Activated naive CD4-positive, alpha-beta T cell treated with anti-CD3 and anti-CD28 coated beads, Interleukin-2, amount 50 U/mL, for 72 hours (primary cell): Measurements from ENCODE around the gene FAM227B. TPM values are rescaled to one million over a fixed set of nuclear protein-coding genes. Genes with fewer than 3 reads are reported as not detected.
"Not testable (repeated sequence)": the region's sequence is repeated elsewhere in the genome, so short reads cannot be mapped to it uniquely, and the experiment has no call there.

ENCODE experiments used
- ATAC-seq, 2 donors: fragments of 150-1000 bp; cut with Tn5 transposase; 2 replicates each; pipeline ENCODE4 v1.10.0; 2021; ENCODE audit warnings: mild to moderate bottlenecking in 2 of 2, moderate library complexity in 2 of 2
- DNase-seq, 2 donors: peaks; one replicate each; pipeline ENCODE4 v3.0.0; 2021 to 2022; ENCODE audit warnings: low spot score in 2 of 2
- H3K27ac Mint-ChIP-seq, 2 donors: one replicate each; pipeline ENCODE4 v1.8.0; 2022; ENCODE audit warnings: mild to moderate bottlenecking in 2 of 2, mixed read lengths in 2 of 2
- H3K36me3 Mint-ChIP-seq, 2 donors: one replicate each; pipeline ENCODE4 v1.8.0; 2022; ENCODE audit warnings: mixed read lengths in 2 of 2
- H3K9me3 Mint-ChIP-seq, 2 donors: one replicate each; pipeline ENCODE4 v1.8.0; 2022; ENCODE audit warnings: mixed read lengths in 2 of 2
- total RNA-seq, 2 donors: library from RNA; stranded (reverse); gene quantifications; one replicate each; pipeline ENCODE4 v1.2.3, GENCODE V29; 2022

Gene FAM227B
- total RNA-seq, 2 donors from 2014 or later: 3.0 to 3.6 TPM

DNA sequence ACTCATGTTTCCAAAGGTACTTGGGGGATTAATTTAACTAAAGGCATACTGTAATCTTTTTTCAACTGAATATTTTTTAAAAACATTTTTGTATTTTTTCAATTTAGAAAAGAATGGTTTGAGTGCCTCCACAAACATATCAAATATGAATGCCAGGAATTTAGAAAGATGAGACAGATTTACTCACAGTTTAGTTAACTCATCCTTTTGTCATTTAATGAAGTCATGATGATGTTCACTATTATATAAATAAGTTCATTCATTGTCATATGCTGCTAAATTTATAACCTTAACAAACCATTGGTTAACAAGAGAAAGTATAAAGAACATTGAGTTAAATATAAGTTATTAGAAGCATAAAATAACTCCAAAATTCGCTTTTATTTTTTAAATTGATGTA lies 147.6 kb downstream of the FAM227B start:
- Mint-ChIP-seq H3K27ac (no peak overlapping the region), H3K36me3 (no peaks in the 10 kb centered on the region), H3K9me3 (no peaks in the 10 kb centered on the region)
- DNase-seq (no peak), ATAC-seq (no peak)

DNA sequence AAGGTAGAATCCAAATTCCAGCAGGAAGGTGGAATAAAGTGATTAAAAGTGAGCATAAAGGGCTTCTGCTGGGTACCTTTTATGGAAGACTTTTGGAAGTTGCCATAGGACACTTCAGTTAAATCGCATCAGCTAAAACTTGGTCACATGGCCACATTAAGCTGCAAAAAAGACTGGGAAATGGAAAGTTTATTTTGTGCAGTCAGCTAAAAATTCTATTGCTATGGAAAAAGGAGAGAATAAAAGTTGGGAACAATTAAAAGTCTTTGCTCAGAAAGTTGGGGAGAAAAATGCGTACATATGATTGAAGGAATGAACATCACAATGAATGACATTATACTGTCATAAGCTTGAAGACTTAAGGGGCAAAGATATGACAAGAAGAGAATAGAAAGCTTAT lies 148.3 kb downstream of the FAM227B start:
- no peak for ATAC-seq
- Mint-ChIP-seq H3K27ac (no peak overlapping the region), H3K9me3 (no peaks in the 10 kb centered on the region), H3K36me3 (no peaks in the 10 kb centered on the region)
- no peak for DNase-seq

DNA sequence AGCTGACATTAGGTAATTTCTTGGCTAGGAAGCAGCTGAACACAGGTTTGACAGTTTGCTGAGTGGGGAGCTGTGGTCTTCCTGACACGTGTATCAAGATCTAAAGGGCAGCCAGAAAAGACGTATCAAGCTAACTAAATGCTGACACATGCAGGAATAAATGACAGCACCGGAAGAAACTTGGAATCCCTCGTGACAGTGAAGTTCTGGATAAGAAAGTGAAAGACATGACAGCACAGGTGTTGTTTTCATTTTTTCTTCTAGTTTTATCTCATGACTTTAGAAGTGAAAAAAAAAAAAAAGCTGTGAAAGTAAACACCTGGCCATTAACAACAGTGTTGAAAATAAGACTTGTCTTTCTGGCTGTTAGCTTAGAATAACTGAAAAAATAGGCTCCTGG lies 148.9 kb downstream of the FAM227B start:
- Mint-ChIP-seq H3K36me3 (no peaks in the 10 kb centered on the region), H3K27ac (no peak overlapping the region), H3K9me3 (no peaks in the 10 kb centered on the region)
- ATAC-seq (peak; percentile 47 to 90), DNase-seq (no peak)

DNA sequence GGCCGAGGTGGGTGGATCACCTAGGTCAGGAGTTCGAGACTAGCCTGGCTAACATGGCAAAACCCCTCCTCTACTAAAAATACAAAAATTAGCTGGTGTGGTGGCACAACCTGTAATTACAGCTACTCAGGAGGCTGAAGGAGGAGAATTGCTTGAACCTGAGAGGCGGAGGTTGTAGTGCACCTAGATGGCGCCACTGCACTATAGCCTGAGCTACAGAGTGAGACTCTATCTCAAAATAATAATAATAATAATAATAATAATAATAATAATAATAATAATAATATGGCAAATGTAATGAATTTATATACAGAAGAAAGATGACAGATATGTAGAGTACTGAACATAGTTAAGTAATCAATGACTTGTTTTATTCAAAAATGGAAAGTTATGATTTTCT lies 149.4 kb downstream of the FAM227B start:
- H3K9me3 Mint-ChIP-seq, H3K36me3 Mint-ChIP-seq, H3K27ac Mint-ChIP-seq: not testable (repeated sequence)
- DNase-seq: peak in 1 of 2 donors; percentile 31
- ATAC-seq: peak in 1 of 2 donors; percentile 57

DNA sequence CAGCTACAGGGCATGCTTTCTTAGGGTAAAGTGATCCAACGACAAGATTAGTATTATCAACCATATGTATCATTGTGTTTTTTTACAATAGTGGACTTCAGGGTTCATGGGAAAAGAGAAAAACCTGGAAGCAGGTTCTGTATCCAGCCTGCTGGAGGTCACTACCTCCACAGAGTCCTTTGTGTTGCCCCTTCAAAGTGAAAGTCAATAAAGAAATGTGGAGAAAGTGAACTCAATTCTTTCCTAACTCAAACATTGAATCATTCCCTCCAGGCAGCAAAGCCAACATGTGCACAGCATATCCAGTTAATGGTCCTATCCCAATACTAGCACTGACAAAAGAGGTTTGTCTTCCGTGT lies 152.2 kb downstream of the FAM227B start:
- Mint-ChIP-seq H3K9me3 (no peaks in the 10 kb centered on the region), H3K27ac (no peak overlapping the region), H3K36me3 (no peaks in the 10 kb centered on the region)
- DNase-seq (no peak), ATAC-seq (no peak)

DNA sequence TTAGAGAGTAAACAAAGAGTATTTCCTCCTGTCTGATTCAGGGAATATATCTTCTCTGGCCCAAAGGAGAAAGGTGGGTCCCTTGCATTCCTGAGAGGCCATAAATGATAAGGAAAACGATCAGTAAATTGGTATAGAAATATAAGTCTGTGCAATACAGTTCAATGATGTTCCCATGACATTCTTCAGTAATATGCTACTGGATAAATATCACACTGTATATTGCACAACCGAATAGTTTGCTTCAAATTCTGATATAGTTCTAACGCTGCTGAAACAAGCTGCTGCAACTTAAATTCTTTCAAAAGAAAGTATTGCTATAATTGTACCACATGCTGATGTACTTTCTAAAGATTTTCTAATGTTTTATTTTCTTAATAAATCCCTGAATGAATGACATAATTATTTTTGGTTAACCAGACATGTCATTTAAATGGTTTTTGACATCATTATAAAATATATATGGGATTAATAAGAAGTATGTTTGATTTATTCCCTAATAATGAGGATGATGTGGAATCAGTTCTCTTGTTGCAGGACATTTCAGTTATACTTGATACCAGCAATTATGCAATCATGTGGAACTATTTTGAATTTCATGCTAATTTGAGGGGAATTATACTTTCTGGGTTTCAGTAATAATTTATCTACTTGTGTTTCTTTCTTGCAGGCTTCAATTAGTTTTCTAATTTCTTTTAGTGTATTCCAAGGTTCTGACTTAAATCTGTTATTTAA lies 152.7 kb downstream of the FAM227B start:
- Mint-ChIP-seq H3K9me3 (no peaks in the 10 kb centered on the region), H3K27ac (no peak overlapping the region), H3K36me3 (no peaks in the 10 kb centered on the region)
- ATAC-seq: no peak
- no peak for DNase-seq

DNA sequence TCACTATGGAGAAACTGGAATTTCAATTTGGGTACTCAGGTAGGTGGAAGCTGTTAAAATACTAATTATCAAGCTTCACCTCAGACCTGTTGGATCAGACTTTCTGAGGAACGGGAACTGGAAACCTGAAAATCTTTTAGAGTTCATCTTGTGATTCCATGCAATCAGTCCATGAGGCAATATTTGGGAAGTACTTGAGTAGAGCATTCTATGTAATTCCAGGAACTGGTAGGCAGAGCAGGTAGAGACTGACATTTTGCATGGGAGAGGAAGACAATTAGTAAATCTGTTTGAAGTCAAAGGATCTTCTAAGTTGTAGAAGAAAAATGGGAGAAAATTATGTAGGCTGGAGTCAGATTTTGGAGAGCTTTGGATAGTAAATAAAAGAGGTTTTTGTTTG lies 154.5 kb downstream of the FAM227B start:
- DNase-seq (no peak), ATAC-seq (no peak)
- H3K27ac Mint-ChIP-seq: no peak overlapping the region
- H3K36me3 Mint-ChIP-seq: no peaks in the 10 kb centered on the region
- H3K9me3 Mint-ChIP-seq: no peaks in the 10 kb centered on the region

DNA sequence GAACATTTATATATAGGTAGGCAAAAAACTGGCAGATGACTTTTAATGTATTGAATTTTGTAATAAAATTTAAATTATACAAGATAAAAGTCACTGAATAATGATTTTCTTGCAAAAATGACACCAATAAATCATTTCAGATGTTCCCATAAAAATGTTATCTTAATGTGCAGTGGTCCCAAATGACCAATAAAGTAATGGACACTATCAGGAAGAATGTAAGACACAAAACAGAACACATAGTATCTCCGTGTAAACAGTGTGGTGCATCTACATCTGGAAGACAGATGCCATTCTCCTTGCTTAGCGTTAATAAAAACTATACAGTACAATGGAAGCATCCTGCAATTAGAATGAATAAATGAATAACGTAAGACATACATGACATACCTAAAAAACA lies 156.1 kb downstream of the FAM227B start:
- DNase-seq: no peak
- H3K36me3 Mint-ChIP-seq: no peaks in the 10 kb centered on the region
- ATAC-seq: no peak

DNA sequence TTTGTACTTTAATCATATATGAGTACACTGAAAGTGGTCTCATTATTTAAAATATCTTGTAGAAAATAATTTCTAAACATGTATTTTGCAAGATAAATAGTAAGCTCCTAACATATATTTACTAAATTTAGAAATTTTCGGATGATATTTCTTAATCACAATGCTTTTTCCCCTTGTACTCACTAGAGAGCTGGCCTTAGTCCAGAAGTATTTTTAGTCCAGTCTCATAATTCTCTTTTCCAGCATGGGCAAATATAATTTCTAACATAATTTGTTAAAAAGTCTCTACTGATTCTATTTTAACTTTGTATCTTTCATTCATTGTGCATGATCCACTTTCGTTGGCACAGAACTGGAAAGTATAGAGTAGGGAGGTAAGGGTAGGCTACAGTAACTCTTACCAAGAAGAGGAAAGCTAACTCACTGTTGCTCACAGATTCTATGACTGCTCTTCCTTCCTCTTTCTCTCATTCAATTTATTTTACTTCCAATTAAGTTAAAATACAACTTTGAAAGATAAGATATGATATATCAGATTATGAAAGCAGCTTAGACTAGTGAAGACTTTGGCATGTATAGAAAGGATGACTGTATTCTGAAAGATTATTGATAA lies 158.3 kb downstream of the FAM227B start:
- no peak overlapping the region for H3K27ac Mint-ChIP-seq
- no peaks in the 10 kb centered on the region for H3K36me3 Mint-ChIP-seq
- DNase-seq: no peak
- no peaks in the 10 kb centered on the region for H3K9me3 Mint-ChIP-seq
- ATAC-seq: no peak

More for the DNA sequence above, 156.1 kb downstream of the FAM227B start:
- no peaks in the 10 kb centered on the region for H3K9me3 Mint-ChIP-seq
- H3K27ac Mint-ChIP-seq: no peak overlapping the region

DNA sequence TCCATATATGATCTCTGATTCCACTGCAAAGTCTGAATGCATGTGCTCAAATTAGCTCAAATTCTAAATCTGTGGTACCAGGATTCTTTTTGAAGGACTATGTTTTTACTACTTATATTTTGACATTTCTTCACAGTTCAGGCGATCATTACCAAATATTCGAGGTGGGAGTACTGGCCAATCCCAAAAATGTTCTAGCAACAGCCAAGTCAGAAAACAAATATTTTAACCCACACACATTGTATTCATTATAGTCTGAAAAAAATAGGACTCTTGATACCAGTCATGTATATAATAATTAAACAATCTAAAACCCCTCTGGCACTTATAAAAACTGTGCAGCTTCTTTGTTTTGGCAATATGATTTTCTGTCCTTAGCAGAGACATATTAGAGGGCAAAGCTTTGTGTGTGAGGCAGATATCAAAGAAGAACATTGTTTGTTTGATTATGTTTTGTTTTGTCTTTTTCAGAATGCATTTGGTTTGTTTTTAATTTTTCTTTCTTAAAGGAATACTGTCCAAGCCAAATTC lies 160.1 kb downstream of the FAM227B start:
- ATAC-seq: no peak
- DNase-seq: no peak
- Mint-ChIP-seq H3K36me3 (no peaks in the 10 kb centered on the region), H3K27ac (no peak overlapping the region), H3K9me3 (no peaks in the 10 kb centered on the region)

DNA sequence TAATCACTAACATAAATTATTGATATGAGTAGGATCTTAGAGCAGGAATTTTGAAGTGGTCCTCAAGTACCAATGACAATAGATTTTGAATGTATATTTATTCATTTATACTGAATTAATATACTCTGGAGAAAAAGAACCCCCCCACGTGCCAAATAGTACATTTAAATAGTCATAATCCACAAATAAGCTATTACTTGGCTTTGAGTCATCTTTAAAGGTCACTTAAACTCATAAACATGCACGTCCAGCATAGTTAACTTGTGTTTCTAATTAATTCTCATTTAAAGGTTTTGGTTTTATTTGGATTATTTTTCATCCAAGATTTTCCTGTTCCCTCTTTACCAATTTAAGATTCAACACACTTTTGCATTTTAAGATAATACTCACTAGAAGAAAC lies 162.5 kb downstream of the FAM227B start:
- no peak for ATAC-seq
- Mint-ChIP-seq H3K27ac (no peak overlapping the region), H3K9me3 (no peaks in the 10 kb centered on the region), H3K36me3 (no peaks in the 10 kb centered on the region)
- DNase-seq: no peak

DNA sequence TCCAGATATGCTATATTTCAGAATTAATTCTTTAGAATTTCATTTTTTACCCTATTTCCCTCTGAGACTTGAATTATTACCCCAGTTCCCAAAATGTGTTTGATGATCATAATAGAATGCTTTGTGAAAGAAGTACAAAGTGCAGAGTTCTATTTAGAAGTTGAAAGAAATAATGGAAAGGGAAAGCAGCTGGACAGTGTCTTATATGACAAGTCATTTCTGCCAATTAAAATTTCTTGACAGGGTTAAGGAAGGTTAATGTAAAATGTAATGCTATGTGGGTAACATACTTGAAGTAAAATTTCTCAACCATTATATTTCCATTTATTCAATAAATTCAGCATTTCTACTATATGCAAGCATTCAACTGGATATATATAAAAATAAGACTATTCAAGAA lies 164.5 kb downstream of the FAM227B start:
- Mint-ChIP-seq H3K9me3 (no peaks in the 10 kb centered on the region), H3K36me3 (no peaks in the 10 kb centered on the region), H3K27ac (no peak overlapping the region)
- DNase-seq (no peak), ATAC-seq (no peak)

DNA sequence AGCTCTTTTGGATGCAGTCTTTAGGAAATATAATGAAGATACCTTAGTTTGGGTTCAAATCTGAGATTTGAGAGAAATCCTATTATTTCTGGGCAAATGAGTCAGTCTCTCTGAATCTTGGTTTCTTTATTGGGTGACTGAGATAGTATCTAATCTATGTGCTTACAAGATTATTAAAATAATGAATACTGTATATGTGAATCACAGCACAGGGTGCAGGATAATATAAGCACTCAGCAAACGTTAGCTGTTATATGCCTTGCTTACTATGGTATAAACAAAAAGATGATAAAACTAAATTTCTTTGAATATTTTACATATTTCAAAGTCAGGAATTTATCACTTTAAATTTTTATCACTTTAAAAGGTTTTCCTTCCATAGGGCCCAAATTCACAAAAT lies 168.0 kb downstream of the FAM227B start:
- DNase-seq (no peak), ATAC-seq (no peak)
- no peaks in the 10 kb centered on the region for H3K36me3 Mint-ChIP-seq
- no peak overlapping the region for H3K27ac Mint-ChIP-seq
- H3K9me3 Mint-ChIP-seq: no peaks in the 10 kb centered on the region

DNA sequence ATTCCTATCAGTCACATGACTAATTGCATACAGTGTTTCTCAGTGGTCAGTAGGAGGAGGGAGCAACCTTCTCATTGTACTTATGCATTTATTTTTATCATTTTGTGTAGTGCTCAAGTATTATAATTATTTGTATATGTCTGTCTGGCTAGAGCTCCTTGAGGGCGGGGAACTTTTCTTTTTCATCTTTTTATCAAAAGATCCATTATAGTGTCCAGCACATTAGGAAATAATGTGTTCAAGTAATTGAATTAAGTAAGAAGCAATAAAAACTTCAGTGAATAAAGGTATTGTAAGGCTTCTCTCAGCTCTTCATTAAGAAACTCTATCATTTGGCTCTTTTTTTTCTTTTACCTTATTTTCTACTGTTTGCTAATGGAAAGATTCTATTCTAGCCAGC lies 178.8 kb downstream of the FAM227B start:
- H3K9me3 Mint-ChIP-seq: no peaks in the 10 kb centered on the region
- no peak overlapping the region for H3K27ac Mint-ChIP-seq
- ATAC-seq (no peak), DNase-seq (no peak)
- no peaks in the 10 kb centered on the region for H3K36me3 Mint-ChIP-seq

DNA sequence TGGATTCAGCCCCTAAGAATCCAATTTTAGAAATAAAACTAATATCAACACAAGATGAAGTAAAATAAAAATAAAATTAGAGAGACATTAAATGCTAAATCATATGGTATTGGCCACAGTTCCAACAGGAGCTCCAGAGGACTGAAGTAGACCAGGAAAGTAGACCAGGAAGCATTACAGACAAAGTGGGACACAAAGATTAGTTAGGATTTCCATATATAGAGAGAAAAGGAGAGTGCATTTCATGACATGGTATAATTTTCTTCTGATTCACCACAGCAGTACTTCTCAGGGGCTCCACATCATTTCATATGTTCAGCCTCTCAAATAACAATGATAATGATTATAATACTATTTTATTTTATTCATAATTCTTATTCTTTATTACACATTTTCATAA lies 179.3 kb downstream of the FAM227B start:
- Mint-ChIP-seq H3K36me3 (no peaks in the 10 kb centered on the region), H3K9me3 (no peaks in the 10 kb centered on the region), H3K27ac (no peak overlapping the region)
- DNase-seq (no peak), ATAC-seq (no peak)

DNA sequence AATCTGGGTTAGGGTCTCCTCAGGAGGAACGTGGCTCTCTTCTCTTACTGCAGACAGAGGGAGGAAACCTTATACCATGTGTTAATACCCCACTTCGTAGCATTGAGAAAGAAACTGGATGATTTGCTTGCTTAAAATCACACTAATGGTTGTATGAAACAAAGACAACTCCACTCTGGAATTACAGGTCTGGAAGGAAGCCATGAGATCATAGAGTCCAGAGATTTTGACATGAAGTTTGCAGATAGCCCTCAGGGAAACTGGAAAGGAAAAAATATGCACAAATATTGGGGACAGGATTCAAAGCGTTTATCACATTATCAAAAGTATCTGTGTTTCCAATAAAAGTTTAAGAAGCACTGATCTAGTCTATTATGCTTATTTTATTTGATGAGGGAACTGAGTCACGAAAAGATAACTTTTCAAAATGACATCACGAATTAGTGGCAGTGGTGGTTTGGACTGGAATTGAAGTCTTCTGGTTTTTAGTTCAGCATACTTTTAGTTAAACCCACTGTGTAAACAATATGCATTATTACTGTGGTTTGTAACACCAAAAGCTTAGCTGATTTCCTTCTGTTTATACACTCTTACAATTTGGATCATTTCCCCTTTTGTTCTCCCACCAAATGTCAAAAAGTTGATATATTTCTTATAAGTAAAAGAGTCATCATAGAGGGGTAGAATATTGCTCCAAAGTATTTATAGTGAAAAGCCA lies 180.8 kb downstream of the FAM227B start:
- H3K9me3 Mint-ChIP-seq: no peaks in the 10 kb centered on the region
- no peak overlapping the region for H3K27ac Mint-ChIP-seq
- H3K36me3 Mint-ChIP-seq: no peaks in the 10 kb centered on the region
- ATAC-seq: no peak
- DNase-seq: no peak

DNA sequence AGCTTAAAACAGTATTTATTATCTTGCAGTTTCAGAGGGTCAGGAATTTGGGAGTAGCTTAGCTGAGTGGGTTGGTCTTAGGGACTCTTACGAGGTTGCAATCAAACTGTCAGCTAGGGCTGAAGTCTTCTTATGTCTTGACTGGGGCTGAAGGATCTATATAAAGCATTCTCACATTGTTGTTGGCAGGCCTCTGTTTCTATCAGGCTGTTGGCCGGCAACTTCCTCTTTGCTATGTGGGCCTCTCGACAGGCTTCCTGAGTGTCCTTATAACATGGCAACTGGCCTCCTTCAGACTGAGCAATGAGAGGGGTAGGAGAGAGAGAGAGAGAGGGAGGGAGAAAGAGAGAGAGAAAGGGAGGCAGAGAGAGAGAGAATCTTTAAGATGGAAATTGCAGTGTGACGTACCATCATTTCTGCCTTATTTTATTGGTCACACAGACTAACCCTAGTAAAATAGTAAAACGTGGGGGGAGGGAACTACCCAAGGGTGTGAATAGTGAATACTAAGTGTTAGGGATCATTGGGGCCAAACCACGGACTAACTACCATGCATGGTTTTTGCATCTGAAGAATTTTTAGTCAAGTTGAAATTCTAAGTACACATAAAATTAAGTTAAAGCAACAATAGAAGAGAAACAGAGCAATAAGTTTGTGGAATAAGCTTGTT lies 181.5 kb downstream of the FAM227B start:
- Mint-ChIP-seq H3K36me3 (no peaks in the 10 kb centered on the region), H3K9me3 (no peaks in the 10 kb centered on the region), H3K27ac (no peak overlapping the region)
- DNase-seq: no peak
- ATAC-seq: no peak
